RPMI8226 (cell line): ENCODE data around the gene DNAJC22.
A peak's percentile ranks its signal among the peaks of the same experiment; 100 is the strongest.
"Not testable (repeated sequence)": the region's sequence is repeated elsewhere in the genome, so short reads cannot be mapped to it uniquely, and the experiment has no call there.

Experiments
- DNase-seq: peaks from one replicate; pipeline ENCODE4 v3.0.0-alpha.2; 2015

DNAJC22 gene

GRCh38 chr12:49346659-49347310 is at the start of gene DNAJC22:
Gene DNAJC22 (plus strand): TSS chr12:49346888. CDS start chr12:49348873, 1,985 bp downstream.
- DNase-seq: peak; percentile 37

- DNase-seq: no peak
Measured at GRCh38 chr12:49297695-49298060, 49.0 kb upstream of the DNAJC22 start.

GRCh38 chr12:49298160-49298559 is 48.5 kb upstream of the DNAJC22 start:
- no peak for DNase-seq

GRCh38 chr12:49301760-49302159 is 44.9 kb upstream of the DNAJC22 start:
- no peak for DNase-seq

GRCh38 chr12:49304161-49304560 is 42.5 kb upstream of the DNAJC22 start:
- no peak for DNase-seq

DNA sequence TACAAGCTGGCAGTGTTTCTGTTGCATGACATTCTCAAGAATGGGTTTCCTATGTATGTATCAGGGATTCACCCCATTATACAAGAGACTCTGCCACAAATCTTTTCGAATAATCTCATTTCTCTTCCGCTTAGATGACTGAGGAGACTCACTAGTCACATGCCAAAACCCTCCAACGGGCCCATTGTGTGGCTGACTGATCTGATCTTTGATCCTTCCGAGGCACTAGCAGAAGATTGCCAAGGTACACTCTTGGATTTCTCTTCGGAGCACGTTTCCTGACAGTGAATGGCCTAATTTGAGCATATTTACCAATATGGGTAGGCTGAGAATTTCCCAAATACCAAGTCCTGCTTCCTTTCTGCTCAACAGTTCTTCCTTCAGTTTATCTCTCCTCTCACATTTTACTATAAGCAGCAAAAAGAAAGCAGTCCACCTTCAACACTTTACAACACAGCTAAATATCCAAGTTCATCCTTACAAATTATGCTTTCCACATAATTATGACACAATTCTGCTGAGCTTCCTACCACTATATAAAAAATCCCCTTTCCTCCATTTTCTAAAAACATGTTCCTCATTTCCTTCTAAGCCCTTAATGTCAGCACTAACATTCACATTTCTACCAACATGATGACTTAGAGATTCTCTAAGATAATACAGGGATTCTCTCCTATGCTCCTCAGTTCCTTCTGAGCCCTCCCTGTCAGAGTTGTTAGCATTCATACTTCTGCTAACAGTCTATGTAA is 40.8 kb upstream of the DNAJC22 start:
- DNase-seq: no peak

- no peak for DNase-seq
Measured at GRCh38 chr12:49309386-49309785, 37.3 kb upstream of the DNAJC22 start.

DNA sequence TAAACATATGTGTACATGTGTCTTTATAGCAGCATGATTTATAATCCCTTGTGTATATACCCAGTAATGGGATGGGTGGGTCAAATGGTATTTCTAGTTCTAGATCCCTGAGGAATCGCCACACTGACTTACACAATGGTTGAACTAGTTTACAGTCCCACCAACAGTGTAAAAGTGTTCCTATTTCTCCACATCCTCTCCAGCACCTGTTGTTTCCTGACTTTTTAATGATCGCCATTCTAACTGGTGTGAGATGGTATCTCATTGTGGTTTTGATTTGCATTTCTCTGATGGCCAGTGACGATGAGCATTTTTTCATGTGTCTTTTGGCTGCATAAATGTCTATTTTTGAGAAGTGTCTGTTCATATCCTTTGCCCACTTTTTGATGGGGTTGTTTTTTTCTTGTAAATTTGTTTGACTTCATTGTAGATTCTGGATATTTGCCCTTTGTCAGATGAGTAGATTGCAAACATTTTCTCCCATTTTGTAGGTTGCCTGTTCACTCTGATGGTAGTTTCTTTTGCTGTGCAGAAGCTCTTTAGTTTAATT is 36.2 kb upstream of the DNAJC22 start:
- not testable (repeated sequence) for DNase-seq

DNA sequence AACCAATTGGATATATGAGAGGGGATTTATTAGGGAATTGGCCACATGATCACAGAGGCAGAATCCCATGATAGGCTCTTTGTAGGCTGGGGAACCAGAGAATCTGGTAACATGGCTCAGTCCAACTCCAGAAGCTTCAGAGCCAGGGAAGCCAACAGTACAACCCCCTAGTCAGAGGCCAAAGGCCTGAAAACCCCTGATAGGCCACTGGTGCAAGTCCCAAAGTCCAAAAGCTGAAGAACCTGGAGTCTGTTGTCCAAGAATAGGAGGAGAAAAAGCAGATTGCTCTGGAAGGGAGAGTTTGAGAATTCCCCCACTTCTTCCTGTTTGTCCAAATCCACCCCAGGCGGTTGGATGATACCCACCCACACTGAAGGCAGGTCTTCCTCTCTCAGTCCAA is 31.9 kb upstream of the DNAJC22 start:
- no peak for DNase-seq

DNA sequence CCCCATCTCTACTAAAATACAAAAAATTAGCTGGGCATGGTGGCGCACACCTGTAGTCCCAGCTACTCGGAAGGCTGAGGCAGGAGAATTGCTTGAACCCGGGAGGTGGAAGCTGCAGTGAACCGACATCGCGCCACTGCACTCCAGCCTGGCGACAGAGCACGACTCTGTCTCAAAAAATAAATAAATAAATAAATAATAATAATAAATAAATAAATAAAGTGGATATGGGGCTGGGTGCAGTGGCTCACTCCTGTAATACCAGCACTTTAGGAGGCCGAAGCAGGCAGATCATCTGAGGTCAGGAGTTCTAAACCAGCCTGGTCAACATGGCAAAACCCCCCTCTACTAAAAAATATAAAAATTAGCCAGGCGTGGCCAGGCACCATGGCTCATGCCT is 29.6 kb upstream of the DNAJC22 start:
- DNase-seq: not testable (repeated sequence)

GRCh38 chr12:49320411-49321103 is 26.1 kb upstream of the DNAJC22 start:
- not testable (repeated sequence) for DNase-seq

GRCh38 chr12:49322367-49322707 is 24.4 kb upstream of the DNAJC22 start:
- no peak for DNase-seq

- DNase-seq: peak; percentile 99
Measured at GRCh38 chr12:49322708-49323523, 23.8 kb upstream of the DNAJC22 start, which contains the start of gene TROAP. Gene TROAP (plus strand): TSS chr12:49323255. CDS start chr12:49323609, 354 bp downstream.

DNA sequence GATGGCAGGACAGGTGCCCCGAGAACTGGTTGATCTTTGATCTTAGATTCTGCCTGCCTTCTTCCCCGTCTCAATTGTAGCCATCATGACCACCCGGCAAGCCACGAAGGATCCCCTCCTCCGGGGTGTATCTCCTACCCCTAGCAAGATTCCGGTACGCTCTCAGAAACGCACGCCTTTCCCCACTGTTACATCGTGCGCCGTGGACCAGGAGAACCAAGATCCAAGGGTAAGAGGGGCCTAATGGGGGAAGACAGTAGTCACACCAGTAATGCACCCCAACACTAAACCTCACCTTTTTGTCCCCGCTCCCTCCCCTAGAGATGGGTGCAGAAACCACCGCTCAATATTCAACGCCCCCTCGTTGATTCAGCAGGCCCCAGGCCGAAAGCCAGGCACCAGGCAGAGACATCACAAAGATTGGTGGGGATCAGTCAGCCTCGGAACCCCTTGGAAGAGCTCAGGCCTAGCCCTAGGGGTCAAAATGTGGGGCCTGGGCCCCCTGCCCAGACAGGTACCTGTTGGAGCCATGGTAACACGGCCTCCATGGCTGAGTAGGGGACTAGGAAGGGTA is 23.1 kb upstream of the DNAJC22 start:
- no peak for DNase-seq

DNA sequence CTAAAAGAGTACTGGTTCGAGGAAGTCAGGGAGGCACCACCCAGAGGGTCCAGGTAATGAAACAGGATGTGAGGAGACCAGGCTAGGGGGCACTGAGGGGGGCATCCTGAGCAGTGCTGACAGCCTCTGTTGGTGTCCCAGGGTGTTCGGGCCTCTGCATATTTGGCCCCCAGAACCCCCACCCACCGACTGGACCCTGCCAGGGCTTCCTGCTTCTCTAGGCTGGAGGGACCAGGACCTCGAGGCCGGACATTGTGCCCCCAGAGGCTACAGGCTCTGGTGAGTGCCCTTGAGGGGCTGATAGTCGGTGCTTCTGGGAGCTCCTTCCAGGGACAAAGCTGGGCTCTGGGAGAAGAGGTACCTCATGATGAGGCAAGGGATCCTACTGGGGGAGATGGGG is 21.1 kb upstream of the DNAJC22 start:
- DNase-seq: no peak

- DNase-seq: no peak
Measured at GRCh38 chr12:49327368-49327767, 19.3 kb upstream of the DNAJC22 start.

GRCh38 chr12:49327887-49328286 is 18.8 kb upstream of the DNAJC22 start:
- DNase-seq: no peak

DNA sequence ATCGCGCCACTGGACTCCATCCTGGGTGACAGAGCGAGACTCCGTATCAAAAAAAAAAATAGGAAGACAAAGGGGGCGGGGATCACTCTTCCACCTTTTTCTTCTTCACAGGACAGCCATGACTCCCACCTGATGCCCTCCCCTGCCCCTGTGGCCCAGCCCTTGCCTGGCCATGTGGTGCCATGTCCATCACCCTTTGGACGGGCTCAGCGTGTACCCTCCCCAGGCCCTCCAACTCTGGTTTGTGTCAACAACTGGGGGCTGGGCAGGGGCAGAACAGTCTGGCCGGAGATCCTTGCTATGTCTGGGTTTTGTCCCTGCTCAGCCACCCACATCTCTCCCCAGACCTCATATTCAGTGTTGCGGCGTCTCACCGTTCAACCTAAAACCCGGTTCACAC is 17.9 kb upstream of the DNAJC22 start:
- no peak for DNase-seq

DNA sequence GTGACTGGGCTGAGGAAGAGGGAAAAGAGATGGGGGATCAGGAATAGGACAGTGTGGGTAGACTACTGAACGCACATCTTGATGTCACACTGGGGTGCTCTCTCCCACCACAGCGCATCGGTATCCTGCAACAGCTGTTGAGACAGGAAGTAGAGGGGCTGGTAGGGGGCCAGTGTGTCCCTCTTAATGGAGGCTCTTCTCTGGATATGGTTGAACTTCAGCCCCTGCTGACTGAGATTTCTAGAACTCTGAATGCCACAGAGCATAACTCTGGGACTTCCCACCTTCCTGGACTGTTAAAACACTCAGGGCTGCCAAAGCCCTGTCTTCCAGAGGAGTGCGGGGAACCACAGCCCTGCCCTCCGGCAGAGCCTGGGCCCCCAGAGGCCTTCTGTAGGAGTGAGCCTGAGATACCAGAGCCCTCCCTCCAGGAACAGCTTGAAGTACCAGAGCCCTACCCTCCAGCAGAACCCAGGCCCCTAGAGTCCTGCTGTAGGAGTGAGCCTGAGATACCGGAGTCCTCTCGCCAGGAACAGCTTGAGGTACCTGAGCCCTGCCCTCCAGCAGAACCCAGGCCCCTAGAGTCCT is 16.6 kb upstream of the DNAJC22 start:
- DNase-seq: no peak

DNA sequence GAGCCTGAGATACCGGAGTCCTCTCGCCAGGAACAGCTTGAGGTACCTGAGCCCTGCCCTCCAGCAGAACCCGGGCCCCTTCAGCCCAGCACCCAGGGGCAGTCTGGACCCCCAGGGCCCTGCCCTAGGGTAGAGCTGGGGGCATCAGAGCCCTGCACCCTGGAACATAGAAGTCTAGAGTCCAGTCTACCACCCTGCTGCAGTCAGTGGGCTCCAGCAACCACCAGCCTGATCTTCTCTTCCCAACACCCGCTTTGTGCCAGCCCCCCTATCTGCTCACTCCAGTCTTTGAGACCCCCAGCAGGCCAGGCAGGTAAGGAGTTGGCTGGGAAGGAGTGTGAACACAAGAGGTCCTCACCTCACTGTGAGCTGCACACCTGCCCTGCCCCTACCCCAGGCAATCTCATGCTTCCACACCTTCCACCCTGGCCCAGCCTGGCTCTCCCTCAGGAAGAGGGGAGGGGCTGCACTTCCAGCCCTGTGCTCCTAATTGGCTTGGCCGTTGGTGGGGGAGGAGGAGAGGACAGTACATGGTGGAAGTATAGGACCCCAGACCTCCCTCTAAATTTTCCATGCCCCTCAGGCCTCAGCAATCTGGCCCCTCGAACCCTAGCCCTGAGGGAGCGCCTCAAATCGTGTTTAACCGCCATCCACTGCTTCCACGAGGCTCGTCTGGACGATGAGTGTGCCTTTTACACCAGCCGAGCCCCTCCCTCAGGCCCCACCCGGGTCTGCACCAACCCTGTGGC is 15.9 kb upstream of the DNAJC22 start:
- no peak for DNase-seq
